ENCODE results near the gene RPS6KB2.

The RPS6KB2 gene

GRCh38 chr11:67437809-67438157, 9.5 kb downstream of the RPS6KB2 start:
- peaks cover 4% of the 10 kb centered on the region for H3K4me1 ChIP-seq (ENCODE audit: control insufficient read depth, insufficient read depth, low read length)
- H3K4me3 ChIP-seq (ENCODE audit: insufficient read depth, low read depth, low read length), result no peak overlapping the region
- H3K27ac ChIP-seq (ENCODE audit: insufficient read depth, low read depth, low read length, poor library complexity, severe bottlenecking), result no peak overlapping the region
- H3K9me3 ChIP-seq (ENCODE audit: control insufficient read depth, low read length), result no peaks in the 10 kb centered on the region
- WGBS, 2 experiments, result 86 to 92% methylated on average over 3 of the region's 3 CpGs
- no peaks in the 10 kb centered on the region for H3K27me3 ChIP-seq (ENCODE audit: control insufficient read depth, insufficient read depth, low read length, poor library complexity, severe bottlenecking)
- peaks cover 4% of the 10 kb centered on the region for H3K36me3 ChIP-seq (ENCODE audit: control insufficient read depth, insufficient read depth, low read length)

GRCh38 chr11:67438158-67438902, 10.0 kb downstream of the RPS6KB2 start:
- H3K27ac ChIP-seq (ENCODE audit: insufficient read depth, low read depth, low read length, poor library complexity, severe bottlenecking), result no peak overlapping the region
- H3K27me3 ChIP-seq (ENCODE audit: control insufficient read depth, insufficient read depth, low read length, poor library complexity, severe bottlenecking), result no peaks in the 10 kb centered on the region
- H3K4me1 ChIP-seq (ENCODE audit: control insufficient read depth, insufficient read depth, low read length), result peaks cover 4% of the 10 kb centered on the region
- H3K9me3 ChIP-seq (ENCODE audit: control insufficient read depth, low read length), result no peaks in the 10 kb centered on the region
- 92 to 93% methylated on average over 41 of the region's 41 CpGs for WGBS, 2 experiments
- H3K4me3 ChIP-seq (ENCODE audit: insufficient read depth, low read depth, low read length), result no peak overlapping the region
- peaks cover 4% of the 10 kb centered on the region for H3K36me3 ChIP-seq (ENCODE audit: control insufficient read depth, insufficient read depth, low read length)

GRCh38 chr11:67439321-67440228, 11.3 kb downstream of the RPS6KB2 start:
- 92 to 93% methylated on average over 31 of the region's 31 CpGs for WGBS, 2 experiments
- no peak overlapping the region for H3K27ac ChIP-seq (ENCODE audit: insufficient read depth, low read depth, low read length, poor library complexity, severe bottlenecking)

DNA sequence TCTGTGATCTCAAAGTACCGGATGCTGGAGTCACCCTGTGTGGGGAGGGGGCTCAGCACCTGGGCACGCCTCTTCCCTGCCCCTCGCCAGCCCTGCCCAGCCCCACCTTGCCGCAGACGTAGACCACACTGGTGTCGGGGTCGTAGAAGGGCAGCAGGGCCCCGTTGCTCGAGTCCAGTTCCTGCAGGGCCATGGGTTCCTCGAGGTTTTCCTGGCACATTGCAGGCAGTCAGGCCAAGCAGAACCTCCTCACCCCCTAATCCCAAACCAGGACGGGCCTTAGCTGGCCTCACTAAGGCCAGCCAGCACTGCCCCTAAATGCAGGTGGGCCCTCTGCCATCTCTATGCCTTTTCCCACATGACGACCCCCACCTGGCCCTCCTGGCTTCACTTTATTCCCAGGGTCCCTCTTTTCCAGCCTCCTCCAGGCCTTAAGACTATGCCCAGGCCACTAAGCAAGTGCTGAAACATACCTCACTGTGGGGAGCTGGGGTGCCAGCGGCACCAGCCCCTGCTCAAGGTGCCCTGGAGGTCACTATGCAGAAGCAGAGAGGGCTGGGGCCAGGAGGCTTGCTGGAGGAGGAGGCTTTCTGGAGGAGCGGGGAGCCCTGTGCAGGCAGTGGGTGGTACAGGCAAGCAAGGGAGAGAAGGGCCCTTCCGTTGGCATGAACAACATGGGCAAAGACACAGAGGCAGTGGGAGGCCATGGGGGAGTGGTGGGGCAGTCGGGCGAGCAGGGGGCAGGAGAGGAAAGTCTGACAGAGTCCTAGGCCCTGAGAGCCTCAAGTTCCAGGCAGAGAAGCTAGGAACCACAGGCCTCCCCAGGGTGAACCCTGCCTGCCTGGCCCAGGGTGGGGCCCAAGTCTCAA, 12.2 kb downstream of the RPS6KB2 start:
- Histone ChIP-seq H3K36me3 (ENCODE audit: control insufficient read depth, insufficient read depth, low read length) (no peaks in the 10 kb centered on the region), H3K9me3 (ENCODE audit: control insufficient read depth, low read length) (no peaks in the 10 kb centered on the region), H3K4me3 (ENCODE audit: insufficient read depth, low read depth, low read length) (no peak overlapping the region), H3K4me1 (ENCODE audit: control insufficient read depth, insufficient read depth, low read length) (peaks cover 4% of the 10 kb centered on the region), H3K27ac (ENCODE audit: insufficient read depth, low read depth, low read length, poor library complexity, severe bottlenecking) (no peak overlapping the region), H3K27me3 (ENCODE audit: control insufficient read depth, insufficient read depth, low read length, poor library complexity, severe bottlenecking) (no peaks in the 10 kb centered on the region)
- WGBS, 2 experiments, result 93 to 95% methylated on average over 17 of the region's 17 CpGs

More at GRCh38 chr11:67439321-67440228, 11.3 kb downstream of the RPS6KB2 start:
- H3K4me1 ChIP-seq (ENCODE audit: control insufficient read depth, insufficient read depth, low read length), result peaks cover 4% of the 10 kb centered on the region
- H3K36me3 ChIP-seq (ENCODE audit: control insufficient read depth, insufficient read depth, low read length), result no peaks in the 10 kb centered on the region
- H3K4me3 ChIP-seq (ENCODE audit: insufficient read depth, low read depth, low read length), result no peak overlapping the region
- no peaks in the 10 kb centered on the region for H3K9me3 ChIP-seq (ENCODE audit: control insufficient read depth, low read length)
- H3K27me3 ChIP-seq (ENCODE audit: control insufficient read depth, insufficient read depth, low read length, poor library complexity, severe bottlenecking), result no peaks in the 10 kb centered on the region

DNA sequence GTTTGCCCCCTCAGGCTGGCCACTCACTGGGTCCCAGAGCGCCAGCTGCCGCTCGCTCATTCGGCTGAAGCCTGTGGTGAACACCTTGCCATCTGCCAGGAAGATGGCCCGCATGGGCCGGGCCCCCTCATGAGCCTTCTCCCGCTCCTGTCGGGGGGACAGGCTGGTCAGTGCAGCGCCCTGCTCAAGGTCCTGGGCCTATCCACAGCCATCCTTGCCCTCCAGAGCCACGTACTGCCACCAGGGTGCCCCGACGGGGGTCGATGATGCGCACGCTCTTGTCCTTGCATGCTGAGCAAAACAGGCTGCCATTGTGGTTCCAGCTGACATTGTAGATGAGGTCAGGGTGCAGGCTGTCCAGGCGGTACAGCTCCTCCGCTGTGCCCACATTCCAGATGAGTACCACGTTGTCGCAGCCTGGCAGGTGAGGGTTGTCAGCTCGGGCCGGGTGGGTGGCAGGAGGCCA, 12.8 kb downstream of the RPS6KB2 start:
- Histone ChIP-seq H3K4me3 (ENCODE audit: insufficient read depth, low read depth, low read length) (no peak overlapping the region), H3K4me1 (ENCODE audit: control insufficient read depth, insufficient read depth, low read length) (peaks cover 4% of the 10 kb centered on the region), H3K9me3 (ENCODE audit: control insufficient read depth, low read length) (no peaks in the 10 kb centered on the region), H3K27me3 (ENCODE audit: control insufficient read depth, insufficient read depth, low read length, poor library complexity, severe bottlenecking) (no peaks in the 10 kb centered on the region), H3K27ac (ENCODE audit: insufficient read depth, low read depth, low read length, poor library complexity, severe bottlenecking) (no peak overlapping the region), H3K36me3 (ENCODE audit: control insufficient read depth, insufficient read depth, low read length) (no peaks in the 10 kb centered on the region)
- WGBS, 2 experiments, result 95% methylated on average over 21 of the region's 21 CpGs

DNA sequence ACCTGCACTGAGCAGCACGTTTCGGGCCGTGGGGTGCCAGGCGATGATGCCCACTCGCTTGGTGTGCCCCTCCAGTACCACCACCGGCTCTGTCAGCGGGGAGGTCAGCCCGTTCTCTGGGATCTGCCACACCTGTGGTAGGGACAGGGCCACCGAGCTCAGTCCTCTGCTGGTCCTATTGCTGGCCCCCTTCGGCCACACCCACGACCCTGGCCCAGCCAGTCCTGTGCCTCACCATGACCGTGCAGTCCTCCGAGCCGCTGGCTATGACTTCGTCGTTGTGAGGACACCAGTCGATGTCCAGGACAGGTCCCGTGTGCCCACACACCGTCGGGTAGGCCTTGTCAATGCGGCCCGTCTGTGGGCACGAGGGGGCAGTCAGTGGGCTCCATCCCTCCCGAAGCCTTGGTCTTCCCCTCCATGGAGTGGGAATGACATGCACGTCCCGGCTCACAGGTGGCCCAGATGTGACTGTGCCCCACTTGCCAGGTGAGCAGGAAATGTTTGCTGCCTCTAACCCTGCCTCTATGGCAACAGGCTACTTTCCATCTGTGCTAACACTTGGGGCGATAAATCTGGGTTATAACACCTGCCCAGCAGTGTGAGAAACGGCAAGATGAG, 13.5 kb downstream of the RPS6KB2 start:
- 94 to 95% methylated on average over 28 of the region's 28 CpGs for WGBS, 2 experiments
- Histone ChIP-seq H3K4me1 (ENCODE audit: control insufficient read depth, insufficient read depth, low read length) (peaks cover 4% of the 10 kb centered on the region), H3K4me3 (ENCODE audit: insufficient read depth, low read depth, low read length) (no peak overlapping the region), H3K9me3 (ENCODE audit: control insufficient read depth, low read length) (no peaks in the 10 kb centered on the region), H3K36me3 (ENCODE audit: control insufficient read depth, insufficient read depth, low read length) (no peaks in the 10 kb centered on the region), H3K27me3 (ENCODE audit: control insufficient read depth, insufficient read depth, low read length, poor library complexity, severe bottlenecking) (no peaks in the 10 kb centered on the region), H3K27ac (ENCODE audit: insufficient read depth, low read depth, low read length, poor library complexity, severe bottlenecking) (no peak overlapping the region)

GRCh38 chr11:67442504-67443404, 14.5 kb downstream of the RPS6KB2 start:
- Histone ChIP-seq H3K27ac (ENCODE audit: insufficient read depth, low read depth, low read length, poor library complexity, severe bottlenecking) (no peak overlapping the region), H3K4me1 (ENCODE audit: control insufficient read depth, insufficient read depth, low read length) (peaks cover 4% of the 10 kb centered on the region), H3K9me3 (ENCODE audit: control insufficient read depth, low read length) (no peaks in the 10 kb centered on the region), H3K27me3 (ENCODE audit: control insufficient read depth, insufficient read depth, low read length, poor library complexity, severe bottlenecking) (no peaks in the 10 kb centered on the region), H3K4me3 (ENCODE audit: insufficient read depth, low read depth, low read length) (peak overlapping the region; percentile 84), H3K36me3 (ENCODE audit: control insufficient read depth, insufficient read depth, low read length) (no peaks in the 10 kb centered on the region)
- 38 to 40% methylated on average over 45 of the region's 45 CpGs for WGBS, 2 experiments

DNA sequence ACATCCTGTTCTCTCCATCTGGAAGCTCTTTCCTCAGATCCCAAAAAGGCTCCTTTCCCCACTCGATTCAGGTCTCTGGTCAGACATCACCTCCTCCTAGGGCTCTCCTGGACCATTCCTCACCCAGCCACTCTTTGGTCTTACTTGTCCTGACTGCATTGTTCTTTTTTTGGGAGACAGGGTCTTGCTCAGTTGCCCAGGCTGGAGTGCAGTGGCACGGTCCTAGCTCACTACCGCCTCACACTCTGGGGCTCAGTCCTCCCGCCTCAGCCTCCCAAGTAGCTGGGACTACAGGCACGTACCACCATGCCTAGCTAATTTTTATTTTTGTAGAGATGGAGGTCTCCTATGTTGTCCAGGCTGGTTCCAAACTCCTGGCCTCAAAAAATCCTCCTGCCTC, 17.2 kb downstream of the RPS6KB2 start:
- H3K9me3 ChIP-seq (ENCODE audit: control insufficient read depth, low read length), result no peaks in the 10 kb centered on the region
- no peak overlapping the region for H3K4me3 ChIP-seq (ENCODE audit: insufficient read depth, low read depth, low read length)
- peaks cover 4% of the 10 kb centered on the region for H3K4me1 ChIP-seq (ENCODE audit: control insufficient read depth, insufficient read depth, low read length)
- H3K36me3 ChIP-seq (ENCODE audit: control insufficient read depth, insufficient read depth, low read length), result no peaks in the 10 kb centered on the region
- 86 to 90% methylated on average over 5 of the region's 5 CpGs for WGBS, 2 experiments
- no peak overlapping the region for H3K27ac ChIP-seq (ENCODE audit: insufficient read depth, low read depth, low read length, poor library complexity, severe bottlenecking)
- H3K27me3 ChIP-seq (ENCODE audit: control insufficient read depth, insufficient read depth, low read length, poor library complexity, severe bottlenecking), result no peaks in the 10 kb centered on the region

- Histone ChIP-seq H3K4me3 (ENCODE audit: insufficient read depth, low read depth, low read length) (no peak overlapping the region), H3K27me3 (ENCODE audit: control insufficient read depth, insufficient read depth, low read length, poor library complexity, severe bottlenecking) (no peaks in the 10 kb centered on the region), H3K27ac (ENCODE audit: insufficient read depth, low read depth, low read length, poor library complexity, severe bottlenecking) (no peak overlapping the region), H3K9me3 (ENCODE audit: control insufficient read depth, low read length) (no peaks in the 10 kb centered on the region), H3K4me1 (ENCODE audit: control insufficient read depth, insufficient read depth, low read length) (peaks cover 5% of the 10 kb centered on the region), H3K36me3 (ENCODE audit: control insufficient read depth, insufficient read depth, low read length) (no peaks in the 10 kb centered on the region)
- 95% methylated on average over 7 of the region's 7 CpGs for WGBS, 2 experiments
These were observed 19.9 kb downstream of the RPS6KB2 start for GRCh38 chr11:67448220-67448609.

Data from ectodermal cell (in vitro differentiated cells).